Right lobe of liver (tissue), 4 donors: ENCODE measurements around the gene ZNF362.

Experiments
- CTCF ChIP-seq, 4 donors: fragments of 200-600 bp in 3 of 4; fragments of 450-650 bp in 1 of 4; IDR thresholded peaks; one replicate each; pipeline versions ENCODE4 v1.5.1 to v1.8.0; 2016 to 2022; ENCODE audit warnings: antibody characterized with exemption in 4 of 4, mild to moderate bottlenecking in 2 of 4
- POLR2A ChIP-seq: fragments of 450-650 bp; IDR thresholded peaks from one replicate; pipeline ENCODE4 v1.6.1; 2017; ENCODE audit warnings: antibody characterized with exemption, mild to moderate bottlenecking
- donor health status: DM: no; HTN: no; CAD: no.
- donor health status: DM: no; HTN: no; CAD: no.
- donor health status: DM: no; HTN: yes; CAD: no.

- TF ChIP-seq POLR2A = no peak
- no peak for TF ChIP-seq CTCF (IDR thresholded peaks at IDR 0.05)
Observed at GRCh38 chr1:33263890-33264504, 7.7 kb downstream of the ZNF362 start.
